Measurements from ENCODE around the gene WDR54. TPM values are rescaled to one million over a fixed set of nuclear protein-coding genes. Genes with fewer than 3 reads are reported as not detected.
A peak's percentile ranks its signal among the peaks of the same experiment; 100 is the strongest.

WDR54 gene
- 26.9 and 31.6 TPM in 2 replicates for total RNA-seq

GRCh38 chr2:74421221-74421870, at the start of gene WDR54, which contains the start of gene C2orf81:
TSS of gene WDR54 (plus strand) at chr2:74421730. CDS start at chr2:74422154, 424 bp downstream.
TSS of gene C2orf81 (minus strand) at chr2:74421619. CDS start at chr2:74421560, 59 bp downstream.
- Histone ChIP-seq H3K4me3 (ENCODE audit: low read depth, low read length) (peak within 1 kb of the TSS; percentile 54), H3K27me3 (ENCODE audit: control insufficient read depth, insufficient read depth, low read length) (no peaks in the 10 kb centered on the region), H3K36me3 (ENCODE audit: control insufficient read depth, insufficient read depth, low read length) (no peaks in the 10 kb centered on the region)
- no peak for TF ChIP-seq CTCF (IDR thresholded peaks at IDR 0.05; ENCODE audit: insufficient read depth, low read length, severe bottlenecking)
- FAIRE-seq = no peak
- peak; percentile 71 for DNase-seq (ENCODE audit: low read depth)

DNA sequence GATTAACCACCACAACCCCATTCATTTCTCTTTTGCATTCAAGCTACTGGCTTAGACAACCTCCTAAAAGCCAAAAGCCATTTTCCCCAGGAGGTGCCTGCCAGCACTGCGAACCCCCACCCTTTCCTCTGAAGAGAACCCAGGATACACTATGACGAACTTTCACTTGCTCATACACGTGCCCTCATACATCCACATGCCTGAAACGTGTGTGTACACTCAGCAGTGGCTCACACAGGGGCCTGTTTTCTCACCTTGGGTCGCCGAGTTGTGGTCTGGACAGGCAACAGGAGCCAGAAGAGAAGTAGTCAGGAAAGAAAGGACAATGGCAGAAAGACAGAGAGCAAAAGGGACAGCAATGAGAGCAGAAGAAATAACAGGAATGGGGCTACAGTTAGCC, 48.9 kb upstream of the WDR54 start:
- Histone ChIP-seq H3K36me3 (ENCODE audit: control insufficient read depth, insufficient read depth, low read length) (peaks cover 24% of the 10 kb centered on the region), H3K4me3 (ENCODE audit: low read depth, low read length) (no peak overlapping the region), H3K27me3 (ENCODE audit: control insufficient read depth, insufficient read depth, low read length) (no peaks in the 10 kb centered on the region)
- FAIRE-seq = no peak
- DNase-seq (ENCODE audit: low read depth) = peak; percentile 50
- TF ChIP-seq CTCF (IDR thresholded peaks at IDR 0.05; ENCODE audit: insufficient read depth, low read length, severe bottlenecking) = no peak

DNA sequence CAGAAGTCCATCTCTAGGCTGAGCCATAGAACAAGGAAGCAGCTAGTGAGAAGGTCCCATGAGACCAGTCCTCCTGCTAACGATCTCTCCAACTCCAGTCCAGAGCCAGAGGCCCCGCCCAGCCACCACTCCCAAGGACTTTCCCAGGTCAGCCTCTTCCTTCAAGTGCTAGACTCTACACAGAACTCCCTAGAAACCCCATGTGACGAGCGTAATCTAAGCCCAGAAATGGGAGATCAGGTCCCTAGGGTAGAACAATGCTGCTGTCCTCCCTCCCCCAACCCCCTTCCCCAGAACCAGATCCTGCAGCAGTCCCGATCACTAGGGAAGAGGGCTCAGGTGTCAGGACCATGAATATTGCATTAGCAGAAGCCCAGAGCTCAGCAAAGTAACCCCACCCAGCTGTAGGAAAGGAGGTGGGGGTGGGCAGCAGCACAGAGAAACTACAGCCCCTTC, 48.3 kb upstream of the WDR54 start:
- no peaks in the 10 kb centered on the region for H3K27me3 ChIP-seq (ENCODE audit: control insufficient read depth, insufficient read depth, low read length)
- no peak for FAIRE-seq
- H3K36me3 ChIP-seq (ENCODE audit: control insufficient read depth, insufficient read depth, low read length) = peaks cover 21% of the 10 kb centered on the region
- H3K4me3 ChIP-seq (ENCODE audit: low read depth, low read length) = no peak overlapping the region
- DNase-seq (ENCODE audit: low read depth) = no peak
- no peak for TF ChIP-seq CTCF (IDR thresholded peaks at IDR 0.05; ENCODE audit: insufficient read depth, low read length, severe bottlenecking)

DNA sequence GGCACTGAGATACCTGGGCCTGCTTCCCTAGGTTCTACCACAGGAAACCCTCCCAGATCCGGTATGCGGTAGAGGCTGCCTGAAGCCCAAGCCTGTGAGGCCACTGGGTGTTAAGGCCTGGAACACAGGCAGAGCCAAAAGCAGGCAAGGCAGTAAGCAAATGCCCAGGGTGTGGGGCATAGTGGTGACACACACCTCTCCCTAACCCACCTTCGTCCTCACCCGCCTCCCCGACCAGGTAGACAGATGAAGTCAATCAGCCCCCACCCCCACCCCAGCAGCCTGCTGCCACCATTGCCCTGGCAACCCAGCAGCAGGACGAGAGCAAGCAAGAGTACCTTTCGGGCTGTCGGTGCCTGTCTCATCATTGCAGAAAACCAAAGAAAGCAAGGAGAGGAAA, 47.5 kb upstream of the WDR54 start:
- Histone ChIP-seq H3K4me3 (ENCODE audit: low read depth, low read length) (no peak overlapping the region), H3K27me3 (ENCODE audit: control insufficient read depth, insufficient read depth, low read length) (no peaks in the 10 kb centered on the region), H3K36me3 (ENCODE audit: control insufficient read depth, insufficient read depth, low read length) (peaks cover 16% of the 10 kb centered on the region)
- DNase-seq (ENCODE audit: low read depth) = no peak
- TF ChIP-seq CTCF (IDR thresholded peaks at IDR 0.05; ENCODE audit: insufficient read depth, low read length, severe bottlenecking) = no peak
- FAIRE-seq = no peak

GRCh38 chr2:74374509-74375205, 46.9 kb upstream of the WDR54 start:
- Histone ChIP-seq H3K36me3 (ENCODE audit: control insufficient read depth, insufficient read depth, low read length) (peaks cover 15% of the 10 kb centered on the region), H3K27me3 (ENCODE audit: control insufficient read depth, insufficient read depth, low read length) (no peaks in the 10 kb centered on the region), H3K4me3 (ENCODE audit: low read depth, low read length) (no peak overlapping the region)
- FAIRE-seq (no peak), DNase-seq (ENCODE audit: low read depth) (peak; percentile 79)
- TF ChIP-seq CTCF (IDR thresholded peaks at IDR 0.05; ENCODE audit: insufficient read depth, low read length, severe bottlenecking) = no peak

All from bronchial epithelial cell (primary cell).